HepG2 (cell line): ENCODE data around the gene TPTE2. TPM values are rescaled to one million over a fixed set of nuclear protein-coding genes. Genes with fewer than 3 reads are reported as not detected.
A peak's percentile ranks its signal among the peaks of the same experiment; 100 is the strongest.

ENCODE experiments used
- BORCS8-MEF2B ChIP-seq: sonication (generic); formaldehyde crosslinking; IDR thresholded peaks from 2 replicates; pipeline ENCODE4 v1.8.0; 2022; ENCODE audit warnings: mild to moderate bottlenecking, missing genetic modification reagents
- ESRRA ChIP-seq: sonication (generic); formaldehyde crosslinking; IDR thresholded peaks from 2 replicates; pipeline ENCODE4 v1.5.1; 2020; ENCODE audit warnings: mild to moderate bottlenecking, low read depth, missing genetic modification reagents
- FOXK1 ChIP-seq: sonication (generic); formaldehyde crosslinking; IDR thresholded peaks from 2 replicates; pipeline ENCODE4 v1.4.0; 2020; ENCODE audit warnings: low read depth, missing genetic modification reagents, borderline replicate concordance
- HNRNPLL ChIP-seq: fragments of 200-400 bp; formaldehyde crosslinking; IDR thresholded peaks from 2 replicates; pipeline ENCODE4 v1.6.1; 2017; ENCODE audit warnings: mild to moderate bottlenecking, low read depth, low read length; ENCODE audit not compliant: poor library complexity, severe bottlenecking
- KLF12 ChIP-seq: sonication (generic); formaldehyde crosslinking; IDR thresholded peaks from 2 replicates; pipeline ENCODE4 v1.4.0; 2020; ENCODE audit warnings: missing genetic modification reagents, borderline replicate concordance
- PCBP1 ChIP-seq: fragments of 200-400 bp; formaldehyde crosslinking; IDR thresholded peaks from 2 replicates; pipeline ENCODE4 v1.6.1; 2017; ENCODE audit warnings: mild to moderate bottlenecking, low read depth, low read length, borderline replicate concordance
- REL ChIP-seq: sonication (generic); formaldehyde crosslinking; conservative IDR thresholded peaks from 2 replicates; pipeline ENCODE4 v1.8.0; 2022; ENCODE audit warnings: mild to moderate bottlenecking, missing genetic modification reagents, moderate library complexity
- TFAP4 ChIP-seq: sonication (generic); IDR thresholded peaks from 2 replicates; pipeline ENCODE4 v1.6.1; 2016; ENCODE audit warnings: low read depth, borderline replicate concordance
- UBTF ChIP-seq: sonication (generic); formaldehyde crosslinking; IDR thresholded peaks from 2 replicates; pipeline ENCODE4 v1.4.0; 2020; ENCODE audit warnings: mild to moderate bottlenecking, missing genetic modification reagents
- ZMAT5 ChIP-seq: sonication (generic); formaldehyde crosslinking; IDR thresholded peaks from 2 replicates; pipeline ENCODE4 v1.5.0; 2020; ENCODE audit warnings: mild to moderate bottlenecking, low read depth, missing genetic modification reagents, borderline replicate concordance
- ZNF160 ChIP-seq: sonication (generic); formaldehyde crosslinking; IDR thresholded peaks from 2 replicates; pipeline ENCODE4 v1.8.0; 2022; ENCODE audit warnings: mild to moderate bottlenecking, inconsistent platforms, missing genetic modification reagents
- ZNF276 ChIP-seq: sonication (generic); formaldehyde crosslinking; IDR thresholded peaks from 2 replicates; pipeline ENCODE4 v1.4.0; 2020; ENCODE audit warnings: mild to moderate bottlenecking, low read depth, missing genetic modification reagents
- ZNF609 ChIP-seq: sonication (generic); formaldehyde crosslinking; IDR thresholded peaks from 2 replicates; pipeline ENCODE4 v1.4.0; 2020; ENCODE audit warnings: mild to moderate bottlenecking, missing genetic modification reagents, borderline replicate concordance
- ZNF709 ChIP-seq: sonication (generic); formaldehyde crosslinking; IDR thresholded peaks from 2 replicates; pipeline ENCODE4 v1.5.0; 2020; ENCODE audit warnings: mild to moderate bottlenecking, missing genetic modification reagents
- polyA plus RNA-seq, 8 experiments: library from polyadenylated mRNA; depleted of rRNA in 3 of 8; stranded (reverse) in 7 of 8; unstranded in 1 of 8; fragments of >200 nt; fragmentation: Illumina TruSeq in 4 of 8; extraction: Trizol in 4 of 8; gene quantifications; 2 replicates each; pipeline versions ENCODE4 v1.2.1 to v1.2.3, GENCODE V29; 2011 to 2016; ENCODE audit warnings: low read depth in 4 of 8, missing spikeins in 1 of 8, mixed read lengths in 1 of 8; ENCODE audit not compliant: insufficient read depth in 1 of 8
- total RNA-seq, 5 experiments: library from RNA; depleted of rRNA; stranded (reverse); fragments of >200 nt; fragmentation: Illumina TruSeq; extraction: Trizol; gene quantifications; 2 replicates each; pipeline ENCODE4 v1.2.3, GENCODE V29; 2016; ENCODE audit warnings: low read depth in 1 of 5

The TPTE2 gene
- total and polyA plus RNA-seq, 2 of the 13 experiments (the other 11 are each of a cell fraction or from before 2014, with no cell fraction given): 0.07 TPM; not detected in 1

- TF ChIP-seq UBTF (CRISPR knock-in tag) (peak; percentile 98; the same call in 1 of the 2 replicates), REL (CRISPR knock-in tag) (no peak; the same call in 1 of the 2 replicates), TFAP4 (no peak), BORCS8-MEF2B (CRISPR knock-in tag) (peak; percentile 27; the same call in 1 of the 2 replicates), ESRRA (CRISPR knock-in tag) (peak; percentile 28; the same call in 1 of the 2 replicates), FOXK1 (CRISPR knock-in tag) (0 out of 2 replicates have a peak, but pooled peaks have one; percentile 46), ZNF709 (CRISPR knock-in tag) (no peak; the same call in 1 of the 2 replicates), ZNF609 (CRISPR knock-in tag) (peak; percentile 40; the same call in 1 of the 2 replicates), ZNF160 (peak; percentile 67; the same call in 1 of the 2 replicates), KLF12 (CRISPR knock-in tag) (peak; percentile 44; the same call in 1 of the 2 replicates), PCBP1 (no peak), ZNF276 (no peak), HNRNPLL (peak; percentile 81), ZMAT5 (CRISPR knock-in tag) (no peak)
Observed at GRCh38 chr13:19601749-19602725, 40.7 kb upstream of the TPTE2 start (continued).
